H9 (cell line): Measurements from ENCODE around the gene RNPEP. TPM values are rescaled to one million over a fixed set of nuclear protein-coding genes. Genes with fewer than 3 reads are reported as not detected.

Experiments
- DNase-seq: peaks from one replicate; pipeline ENCODE4 v3.0.0-alpha.2; 2017
- H2AFZ ChIP-seq: one replicate; pipeline ENCODE4 v1.6.1; 2013; ENCODE audit warnings: mild to moderate bottlenecking, low read length, control low read depth, moderate library complexity
- H2AK5ac ChIP-seq: 2 replicates; pipeline ENCODE4 v1.6.1; 2013; ENCODE audit warnings: low read length, control low read depth, mixed read lengths; ENCODE audit not compliant: insufficient read length
- H2BK120ac ChIP-seq: one replicate; pipeline ENCODE4 v1.6.1; 2013; ENCODE audit warnings: low read depth, mild to moderate bottlenecking, low read length, control low read depth, inconsistent platforms; ENCODE audit not compliant: poor library complexity, severe bottlenecking
- H2BK12ac ChIP-seq: 2 replicates; pipeline ENCODE4 v1.6.1; 2013; ENCODE audit warnings: low read length, control low read depth, mixed read lengths, low read depth; ENCODE audit not compliant: insufficient read length
- H2BK15ac ChIP-seq: 2 replicates; pipeline ENCODE4 v1.6.1; 2013; ENCODE audit warnings: low read depth, low read length, control low read depth
- H2BK20ac ChIP-seq: one replicate; pipeline ENCODE4 v1.6.1; 2013; ENCODE audit warnings: low read depth, mild to moderate bottlenecking, low read length, control low read depth, inconsistent platforms; ENCODE audit not compliant: poor library complexity, severe bottlenecking
- H2BK5ac ChIP-seq: 2 replicates; pipeline ENCODE4 v1.6.1; 2013; ENCODE audit warnings: low read length, control low read depth, mixed read lengths; ENCODE audit not compliant: insufficient read length
- H3K14ac ChIP-seq: 2 replicates; pipeline ENCODE4 v1.6.1; 2013; ENCODE audit warnings: low read length, control low read depth; ENCODE audit not compliant: insufficient read depth
- H3K18ac ChIP-seq: 2 replicates; pipeline ENCODE4 v1.6.1; 2013; ENCODE audit warnings: low read depth, mild to moderate bottlenecking, mixed read lengths, low read length, control low read depth; ENCODE audit not compliant: insufficient read length
- H3K23ac ChIP-seq: 2 replicates; pipeline ENCODE4 v1.6.1; 2013; ENCODE audit warnings: low read length, control low read depth, mixed read lengths, low read depth; ENCODE audit not compliant: insufficient read length
- H3K23me2 ChIP-seq: 2 replicates; pipeline ENCODE4 v1.6.1; 2013; ENCODE audit warnings: low read depth, mild to moderate bottlenecking, mixed read lengths, low read length, control low read depth; ENCODE audit not compliant: insufficient read length, poor library complexity, severe bottlenecking
- H3K27ac ChIP-seq: 2 replicates; pipeline ENCODE4 v1.5.1; 2013; ENCODE audit warnings: low read length, control low read depth, mixed read lengths, low read depth; ENCODE audit not compliant: insufficient read length
- H3K27me3 ChIP-seq: 2 replicates; pipeline ENCODE4 v1.6.1; 2013; ENCODE audit warnings: low read length, control low read depth, inconsistent platforms; ENCODE audit not compliant: insufficient read depth
- H3K4ac ChIP-seq: 2 replicates; pipeline ENCODE4 v1.6.1; 2013; ENCODE audit warnings: low read depth, mild to moderate bottlenecking, control low read depth, inconsistent platforms, low read length, moderate library complexity
- H3K4me1 ChIP-seq: 2 replicates; pipeline ENCODE4 v1.6.1; 2013; ENCODE audit warnings: low read length, control low read depth, inconsistent platforms; ENCODE audit not compliant: insufficient read depth
- H3K4me2 ChIP-seq: 2 replicates; pipeline ENCODE4 v1.6.1; 2013; ENCODE audit warnings: low read length, control low read depth, mixed read lengths; ENCODE audit not compliant: insufficient read length, insufficient read depth
- H3K56ac ChIP-seq: 2 replicates; pipeline ENCODE4 v1.6.1; 2013; ENCODE audit warnings: low read depth, mild to moderate bottlenecking, mixed read lengths, low read length, control low read depth; ENCODE audit not compliant: insufficient read length
- H3K79me1 ChIP-seq: 2 replicates; pipeline ENCODE4 v1.6.1; 2013; ENCODE audit warnings: low read depth, mild to moderate bottlenecking, moderate library complexity, low read length, control low read depth, inconsistent platforms; ENCODE audit not compliant: insufficient read depth, poor library complexity, severe bottlenecking
- H3K79me2 ChIP-seq: 2 replicates; pipeline ENCODE4 v1.6.1; 2013; ENCODE audit warnings: low read length, control low read depth, inconsistent platforms; ENCODE audit not compliant: insufficient read depth
- H3K9ac ChIP-seq: 2 replicates; pipeline ENCODE4 v1.6.1; 2013; ENCODE audit warnings: low read length, control low read depth, mixed read lengths; ENCODE audit not compliant: insufficient read length; ENCODE audit errors: extremely low read depth
- H3K9me3 ChIP-seq: one replicate; pipeline ENCODE4 v1.6.1; 2013; ENCODE audit warnings: low read depth, low read length, inconsistent platforms; ENCODE audit not compliant: control insufficient read depth
- H3T11ph ChIP-seq: one replicate; pipeline ENCODE4 v1.6.1; 2013; ENCODE audit warnings: mild to moderate bottlenecking, low read length, control low read depth, inconsistent platforms
- H4K20me1 ChIP-seq: one replicate; pipeline ENCODE4 v1.6.1; 2013; ENCODE audit not compliant: control insufficient read depth, insufficient read length, insufficient read depth
- H4K5ac ChIP-seq: 2 replicates; pipeline ENCODE4 v1.6.1; 2013; ENCODE audit warnings: low read depth, mild to moderate bottlenecking, mixed read lengths, low read length, control low read depth; ENCODE audit not compliant: insufficient read length
- H4K8ac ChIP-seq: replicated peaks from 2 replicates; pipeline ENCODE4 v1.6.1; 2013; ENCODE audit warnings: low read length, control low read depth, mixed read lengths, low read depth; ENCODE audit not compliant: insufficient read length
- H4K91ac ChIP-seq: 2 replicates; pipeline ENCODE4 v1.6.1; 2013; ENCODE audit warnings: low read depth, mild to moderate bottlenecking, moderate library complexity, mixed read lengths, low read length, control low read depth; ENCODE audit not compliant: insufficient read length
- H3K27ac Mint-ChIP-seq, 3 experiments: 2 replicates in 2 of 3; 3 replicates in 1 of 3; pipeline ENCODE4 v1.8.0; 2020 to 2021; ENCODE audit warnings: mixed read lengths in 3 of 3, mild to moderate bottlenecking in 1 of 3, moderate library complexity in 1 of 3
- H3K27me3 Mint-ChIP-seq: 2 replicates; pipeline ENCODE4 v1.8.0; 2021; ENCODE audit warnings: low read depth, mild to moderate bottlenecking, moderate library complexity, mixed read lengths
- H3K36me3 Mint-ChIP-seq, 3 experiments: 2 replicates in 2 of 3; 3 replicates in 1 of 3; pipeline ENCODE4 v1.8.0; 2020 to 2021; ENCODE audit warnings: low read depth in 3 of 3, mixed read lengths in 3 of 3; ENCODE audit not compliant: insufficient read depth in 1 of 3
- H3K4me1 Mint-ChIP-seq, 2 experiments: 2 replicates each; pipeline ENCODE4 v1.8.0; 2020; ENCODE audit warnings: mixed read lengths in 2 of 2
- H3K4me3 Mint-ChIP-seq, 2 experiments: 2 replicates in 1 of 2; 3 replicates in 1 of 2; pipeline ENCODE4 v1.8.0; 2020 to 2021; ENCODE audit warnings: mild to moderate bottlenecking in 2 of 2, mixed read lengths in 2 of 2, moderate library complexity in 1 of 2
- H3K9me3 Mint-ChIP-seq, 2 experiments: 2 replicates in 1 of 2; 3 replicates in 1 of 2; pipeline ENCODE4 v1.8.0; 2020; ENCODE audit warnings: mild to moderate bottlenecking in 2 of 2, mixed read lengths in 2 of 2, moderate library complexity in 1 of 2
- WGBS: extraction: QIAGEN DNeasy Blood & Tissue Kit; methylation state at CpG from one replicate; pipeline ENCODE4 v1.1.7; 2013; ENCODE audit warnings: missing lambda C conversion rate, low lambda C conversion rate, mixed read lengths; ENCODE audit not compliant: insufficient read length; ENCODE audit errors: extremely low coverage; 5-methylcytosine and 5-hydroxymethylcytosine counted together
- total RNA-seq: library from RNA; stranded (reverse); gene quantifications from 2 replicates; pipeline ENCODE4 v1.2.1, GENCODE V29; 2021
- TF ChIP-seq, protein P1 (sequence below): fragments of 200-600 bp; sonication (generic); conservative IDR thresholded peaks from 3 replicates; pipeline ENCODE4 v1.8.0; 2021; ENCODE audit warnings: antibody characterized with exemption, mild to moderate bottlenecking

The RNPEP gene
- total RNA-seq, 1 experiment from 2014 or later, result 49.9 TPM

GRCh38 chr1:202013603-202014002 lies 31.2 kb downstream of the RNPEP start:
- no peaks in the 10 kb centered on the region for H3K79me2 ChIP-seq
- no peak overlapping the region for H3T11ph ChIP-seq
- Mint-ChIP-seq H3K4me1 (peaks cover 28 to 43% of the 10 kb centered on the region in 2 experiments), H3K27ac (no peak overlapping the region; a peak in 2 of 7 replicates), H3K4me3 (no peak overlapping the region), H3K27me3 (no peaks in the 10 kb centered on the region), H3K9me3 (no peaks in the 10 kb centered on the region), H3K36me3 (peaks cover 0 to 45% (median 27%) of the 10 kb centered on the region in 3 experiments; a peak in 4 of 7 replicates)
- H3K79me1 ChIP-seq, result no peaks in the 10 kb centered on the region
- no peak overlapping the region for H2AFZ ChIP-seq
- no peak overlapping the region for H3K27ac ChIP-seq
- H3K4me2 ChIP-seq, result no peak overlapping the region
- DNase-seq, result no peak
- peaks cover 10% of the 10 kb centered on the region for H3K23me2 ChIP-seq
- no peaks in the 10 kb centered on the region for H3K27me3 ChIP-seq
- no peak overlapping the region; the same call in 1 of the 2 replicates for H3K14ac ChIP-seq
- peaks cover 8% of the 10 kb centered on the region; the same call in 1 of the 2 replicates for H3K4me1 ChIP-seq
- no peak overlapping the region for H3K9ac ChIP-seq
- H4K5ac ChIP-seq, result no peak overlapping the region
- no peak overlapping the region for H3K4ac ChIP-seq
- no peak overlapping the region for H2AK5ac ChIP-seq
- no peaks in the 10 kb centered on the region for H3K9me3 ChIP-seq
- H3K23ac ChIP-seq, result no peak overlapping the region
- no peak overlapping the region for H2BK20ac ChIP-seq
- H2BK12ac ChIP-seq, result no peak overlapping the region
- no peak overlapping the region for H4K91ac ChIP-seq
- no peak overlapping the region for H2BK120ac ChIP-seq
- no peaks in the 10 kb centered on the region for H4K20me1 ChIP-seq
- H2BK5ac ChIP-seq, result no peak overlapping the region
- no peak overlapping the region for H4K8ac ChIP-seq
- WGBS, result no CpG with 5 or more reads among the region's 12 CpGs
- no peak overlapping the region for H3K18ac ChIP-seq
- no peak overlapping the region for H3K56ac ChIP-seq
- H2BK15ac ChIP-seq, result no peak overlapping the region
- TF ChIP-seq, protein P1, sequence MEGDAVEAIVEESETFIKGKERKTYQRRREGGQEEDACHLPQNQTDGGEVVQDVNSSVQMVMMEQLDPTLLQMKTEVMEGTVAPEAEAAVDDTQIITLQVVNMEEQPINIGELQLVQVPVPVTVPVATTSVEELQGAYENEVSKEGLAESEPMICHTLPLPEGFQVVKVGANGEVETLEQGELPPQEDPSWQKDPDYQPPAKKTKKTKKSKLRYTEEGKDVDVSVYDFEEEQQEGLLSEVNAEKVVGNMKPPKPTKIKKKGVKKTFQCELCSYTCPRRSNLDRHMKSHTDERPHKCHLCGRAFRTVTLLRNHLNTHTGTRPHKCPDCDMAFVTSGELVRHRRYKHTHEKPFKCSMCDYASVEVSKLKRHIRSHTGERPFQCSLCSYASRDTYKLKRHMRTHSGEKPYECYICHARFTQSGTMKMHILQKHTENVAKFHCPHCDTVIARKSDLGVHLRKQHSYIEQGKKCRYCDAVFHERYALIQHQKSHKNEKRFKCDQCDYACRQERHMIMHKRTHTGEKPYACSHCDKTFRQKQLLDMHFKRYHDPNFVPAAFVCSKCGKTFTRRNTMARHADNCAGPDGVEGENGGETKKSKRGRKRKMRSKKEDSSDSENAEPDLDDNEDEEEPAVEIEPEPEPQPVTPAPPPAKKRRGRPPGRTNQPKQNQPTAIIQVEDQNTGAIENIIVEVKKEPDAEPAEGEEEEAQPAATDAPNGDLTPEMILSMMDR, result no peak
